RPMI8226 (cell line): ENCODE data around the gene AVL9.
"Not testable (repeated sequence)": the region's sequence is repeated elsewhere in the genome, so short reads cannot be mapped to it uniquely, and the experiment has no call there.

ENCODE experiments used
- DNase-seq: peaks from one replicate; pipeline ENCODE4 v3.0.0-alpha.2; 2015

Gene AVL9

GRCh38 chr7:32591938-32592337, 96.6 kb downstream of the AVL9 start:
- DNase-seq, result no peak

- no peak for DNase-seq
Measured at GRCh38 chr7:32592701-32593100, 97.4 kb downstream of the AVL9 start.

- DNase-seq, result no peak
Measured at GRCh38 chr7:32594965-32595490, 99.7 kb downstream of the AVL9 start.

DNA sequence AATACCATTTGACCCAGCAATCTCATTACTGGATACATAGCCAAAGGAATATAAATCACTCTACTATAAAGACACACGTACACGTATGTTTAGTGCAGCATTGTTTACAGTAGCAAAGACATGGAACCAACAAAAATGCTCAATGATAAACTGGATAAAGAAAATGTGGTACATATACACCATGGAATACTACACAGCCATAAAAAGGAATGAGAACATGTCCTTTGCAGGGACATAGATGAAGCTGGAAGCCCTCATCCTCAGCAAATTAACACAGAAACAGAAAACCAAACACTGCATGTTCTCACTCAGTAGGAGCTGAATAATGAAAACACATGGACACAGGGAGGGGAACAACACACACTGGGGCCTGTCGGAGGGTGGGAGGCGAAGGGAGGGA, 105.9 kb downstream of the AVL9 start:
- DNase-seq, result not testable (repeated sequence)

GRCh38 chr7:32602470-32602869, 107.2 kb downstream of the AVL9 start:
- DNase-seq, result no peak

GRCh38 chr7:32603492-32603891, 108.2 kb downstream of the AVL9 start:
- DNase-seq, result not testable (repeated sequence)

DNA sequence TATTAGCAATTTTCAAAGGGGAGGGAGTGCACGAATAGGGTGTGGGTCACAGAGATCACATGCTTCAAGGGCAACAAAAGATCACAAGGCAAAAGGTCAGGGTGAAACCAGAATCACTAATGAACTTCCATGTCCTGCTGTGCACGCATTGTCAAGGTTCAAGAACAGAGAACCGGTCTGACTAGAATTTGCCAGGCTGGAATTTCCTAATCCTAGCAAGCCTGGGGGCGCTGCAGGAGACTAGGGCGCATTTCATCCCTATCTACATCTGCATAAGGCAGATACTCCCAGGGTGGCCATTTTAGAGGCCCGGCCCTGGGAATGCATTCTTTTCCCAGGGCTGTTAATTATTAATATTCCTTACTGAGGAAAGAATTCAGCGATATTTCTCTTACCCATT, 108.8 kb downstream of the AVL9 start:
- not testable (repeated sequence) for DNase-seq

DNA sequence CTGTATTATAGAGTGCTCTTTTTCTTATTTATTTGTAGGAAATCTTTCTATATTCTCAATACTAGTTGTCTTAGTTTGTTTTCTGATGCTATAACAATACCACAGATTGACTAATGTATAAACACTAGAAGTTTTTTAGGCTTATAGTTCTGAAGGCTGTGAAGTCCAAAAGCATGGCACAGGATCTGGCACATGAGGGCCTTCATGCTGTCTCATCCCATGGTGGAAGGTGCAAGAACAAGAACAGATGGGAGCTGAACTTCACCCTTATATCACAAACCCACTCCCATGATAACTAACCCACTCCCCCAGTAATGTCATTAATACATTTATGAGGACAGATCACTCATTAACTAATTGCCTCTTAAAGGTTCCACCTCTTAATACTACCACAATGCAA, 109.7 kb downstream of the AVL9 start:
- no peak for DNase-seq

GRCh38 chr7:32609463-32609862, 114.2 kb downstream of the AVL9 start:
- DNase-seq, result no peak

- no peak for DNase-seq
Measured at GRCh38 chr7:32611201-32612099, 116.2 kb downstream of the AVL9 start.

GRCh38 chr7:32616625-32617024, 121.3 kb downstream of the AVL9 start:
- DNase-seq, result no peak

GRCh38 chr7:32618470-32618869, 123.2 kb downstream of the AVL9 start:
- no peak for DNase-seq

DNA sequence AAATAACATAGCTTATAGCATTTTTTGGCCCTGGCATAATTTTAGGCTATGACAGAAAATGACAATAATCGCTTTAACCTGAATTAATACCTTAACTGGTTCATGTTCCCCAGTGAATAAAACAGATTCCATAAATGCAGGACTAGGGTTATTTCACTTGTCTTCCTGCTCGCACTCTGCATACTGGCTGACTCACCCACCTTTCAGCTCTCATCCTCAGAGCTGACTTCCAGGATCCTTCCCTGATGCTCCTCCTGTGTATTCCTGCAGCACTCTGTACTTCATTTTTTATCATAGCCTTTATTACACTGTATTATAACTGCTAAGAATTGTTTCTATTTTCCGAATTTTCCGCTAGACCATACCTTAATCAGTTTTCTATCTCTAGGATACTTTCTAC, 123.7 kb downstream of the AVL9 start:
- DNase-seq, result no peak

GRCh38 chr7:32619416-32619815, 124.1 kb downstream of the AVL9 start:
- not testable (repeated sequence) for DNase-seq

- DNase-seq, result no peak
Measured at GRCh38 chr7:32631021-32631420, 135.7 kb downstream of the AVL9 start.

DNA sequence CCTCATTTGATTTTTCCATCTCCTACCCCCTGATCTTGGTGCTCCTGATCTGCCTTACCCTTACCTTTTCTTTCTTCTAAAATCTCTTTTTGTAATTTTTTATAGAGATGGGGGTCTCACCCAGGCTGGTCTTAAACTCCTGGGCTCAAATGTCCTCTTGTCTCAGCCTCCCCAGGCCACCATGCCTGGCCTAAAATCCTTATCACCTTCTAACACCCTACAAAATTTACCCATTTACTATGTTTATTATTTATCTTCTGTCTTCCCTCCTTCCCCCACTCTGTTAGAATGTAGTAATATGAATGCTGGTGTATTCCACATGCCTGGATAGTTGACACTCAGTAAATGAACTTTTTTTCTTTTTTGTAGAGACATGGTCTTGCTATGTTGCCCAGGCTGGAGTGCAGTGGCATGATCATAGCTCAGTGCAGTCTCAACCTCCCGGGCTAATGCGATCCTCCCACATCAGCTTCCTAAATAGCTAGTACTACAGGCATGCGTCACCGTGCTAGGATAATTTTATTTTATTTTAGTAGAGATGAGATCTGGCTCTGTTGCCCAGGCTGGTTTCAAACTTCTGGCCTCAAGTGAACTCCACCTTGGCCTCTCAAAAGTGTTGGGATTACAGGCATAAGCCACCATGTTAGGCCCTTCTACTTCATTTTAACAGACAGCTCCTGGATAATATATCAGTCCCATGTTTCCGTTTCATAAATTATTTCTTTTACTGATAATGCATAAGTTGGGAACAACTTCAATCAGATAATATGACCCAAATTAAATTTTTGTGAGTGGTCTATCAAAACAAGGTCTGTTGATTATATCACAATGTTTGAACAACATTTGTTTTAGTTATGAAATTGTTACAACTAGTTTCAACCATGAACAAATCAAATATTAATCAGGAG, 136.6 kb downstream of the AVL9 start:
- not testable (repeated sequence) for DNase-seq

- DNase-seq, result not testable (repeated sequence)
Measured at GRCh38 chr7:32633446-32633845, 138.2 kb downstream of the AVL9 start.

- DNase-seq, result not testable (repeated sequence)
Measured at GRCh38 chr7:32634798-32635393, 139.6 kb downstream of the AVL9 start.

- not testable (repeated sequence) for DNase-seq
Measured at GRCh38 chr7:32636725-32637462, 141.6 kb downstream of the AVL9 start.

- not testable (repeated sequence) for DNase-seq
Measured at GRCh38 chr7:32637611-32638010, 142.3 kb downstream of the AVL9 start.
